ENCODE data around the gene TTC4. TPM values are rescaled to one million over a fixed set of nuclear protein-coding genes. Genes with fewer than 3 reads are reported as not detected.

Gene TTC4
- total RNA-seq, 1 experiment from 2014 or later = 26.3 TPM

GRCh38 chr1:54694771-54695170, 20.9 kb upstream of the TTC4 start:
- ChIA-PET RAD21 (ENCODE audit: low non-redundant PET in 1 of 2, low total read pairs in 2 of 2, uncharacterized antibody in 2 of 2, unreplicated experiment in 2 of 2) (no interaction called here), CTCF (no interaction called here), POLR2A (no interaction called here)
- Histone ChIP-seq H3K27ac (ENCODE audit: low read depth, low read length) (no peak overlapping the region), H3K4me3 (replicated peaks in 1 of 2; ENCODE audit: low read depth in 1 of 2, low read length in 2 of 2) (no peak overlapping the region), H3K36me3 (ENCODE audit: control insufficient read depth in 1 of 2, insufficient read depth in 2 of 2, low read length in 2 of 2) (no peaks in the 10 kb centered on the region), H3K9me3 (ENCODE audit: control insufficient read depth in 1 of 2, insufficient read depth in 1 of 2, low read depth in 1 of 2, low read length in 2 of 2) (no peaks in the 10 kb centered on the region), H3K27me3 (ENCODE audit: insufficient read depth, low read length) (no peaks in the 10 kb centered on the region), H3K9ac (ENCODE audit: low read length) (no peak overlapping the region), H3K4me1 (ENCODE audit: control insufficient read depth in 1 of 2, insufficient read depth in 2 of 2, low read length in 2 of 2) (no peaks in the 10 kb centered on the region), H3K79me2 (ENCODE audit: insufficient read depth, low read length) (no peaks in the 10 kb centered on the region), H3K9me2 (ENCODE audit: insufficient read depth) (no peaks in the 10 kb centered on the region), H3K4me2 (ENCODE audit: low read length) (no peak overlapping the region), H4K20me1 (ENCODE audit: insufficient read depth) (no peaks in the 10 kb centered on the region), H2AFZ (ENCODE audit: low read depth, low read length, poor library complexity, severe bottlenecking) (no peak overlapping the region)
- DNase-seq (ENCODE audit: low read depth, low spot score) (no peak), ATAC-seq (no peak)
- intact Hi-C loops (cut with micrococcal nuclease) = no loop called here
- TF ChIP-seq SP1 (IDR thresholded peaks at IDR 0.05; ENCODE audit: low read depth) (no peak), MAX (IDR thresholded peaks at IDR 0.05) (no peak), SIN3A (IDR thresholded peaks at IDR 0.05; ENCODE audit: low read depth) (no peak), ZNF274 (IDR thresholded peaks at IDR 0.05; ENCODE audit: low read depth, low read length) (no peak), JUND (IDR thresholded peaks at IDR 0.05) (no peak), POLR2A (IDR thresholded peaks at IDR 0.05; ENCODE audit: borderline replicate concordance, extremely low read depth, insufficient read depth, insufficient read length) (no peak), YY1 (IDR thresholded peaks at IDR 0.05; ENCODE audit: extremely low read depth, insufficient replicate concordance, low read depth, low read length) (no peak), EZH2phosphoT487 (IDR thresholded peaks at IDR 0.05; ENCODE audit: borderline replicate concordance) (no peak), CEBPB (IDR thresholded peaks at IDR 0.05; ENCODE audit: low read depth) (no peak), ELF1 (IDR thresholded peaks at IDR 0.05; ENCODE audit: borderline replicate concordance, low read depth) (no peak), ZFX (IDR thresholded peaks at IDR 0.05) (no peak), FOSL1 (IDR thresholded peaks at IDR 0.05; ENCODE audit: low read depth) (no peak)
- TF ChIP-seq, protein P1, sequence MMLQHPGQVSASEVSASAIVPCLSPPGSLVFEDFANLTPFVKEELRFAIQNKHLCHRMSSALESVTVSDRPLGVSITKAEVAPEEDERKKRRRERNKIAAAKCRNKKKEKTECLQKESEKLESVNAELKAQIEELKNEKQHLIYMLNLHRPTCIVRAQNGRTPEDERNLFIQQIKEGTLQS (IDR thresholded peaks at IDR 0.05) = no peak
- TF ChIP-seq, protein P2, sequence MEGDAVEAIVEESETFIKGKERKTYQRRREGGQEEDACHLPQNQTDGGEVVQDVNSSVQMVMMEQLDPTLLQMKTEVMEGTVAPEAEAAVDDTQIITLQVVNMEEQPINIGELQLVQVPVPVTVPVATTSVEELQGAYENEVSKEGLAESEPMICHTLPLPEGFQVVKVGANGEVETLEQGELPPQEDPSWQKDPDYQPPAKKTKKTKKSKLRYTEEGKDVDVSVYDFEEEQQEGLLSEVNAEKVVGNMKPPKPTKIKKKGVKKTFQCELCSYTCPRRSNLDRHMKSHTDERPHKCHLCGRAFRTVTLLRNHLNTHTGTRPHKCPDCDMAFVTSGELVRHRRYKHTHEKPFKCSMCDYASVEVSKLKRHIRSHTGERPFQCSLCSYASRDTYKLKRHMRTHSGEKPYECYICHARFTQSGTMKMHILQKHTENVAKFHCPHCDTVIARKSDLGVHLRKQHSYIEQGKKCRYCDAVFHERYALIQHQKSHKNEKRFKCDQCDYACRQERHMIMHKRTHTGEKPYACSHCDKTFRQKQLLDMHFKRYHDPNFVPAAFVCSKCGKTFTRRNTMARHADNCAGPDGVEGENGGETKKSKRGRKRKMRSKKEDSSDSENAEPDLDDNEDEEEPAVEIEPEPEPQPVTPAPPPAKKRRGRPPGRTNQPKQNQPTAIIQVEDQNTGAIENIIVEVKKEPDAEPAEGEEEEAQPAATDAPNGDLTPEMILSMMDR (IDR thresholded peaks at IDR 0.05 in 2 of 3, conservative IDR thresholded peaks at IDR 0.05 in 1 of 3; ENCODE audit: borderline replicate concordance in 1 of 3, insufficient read depth in 1 of 3, low read depth in 2 of 3, low read length in 2 of 3) = no peak
- no TSS peak for BruUV-seq (replicated peaks)

Data from HCT116 (cell line).